Measurements from ENCODE around the gene GNG11. TPM values are rescaled to one million over a fixed set of nuclear protein-coding genes. Genes with fewer than 3 reads are reported as not detected.

The GNG11 gene
- total RNA-seq, 1 donor from 2014 or later, result 0.86 TPM

DNA sequence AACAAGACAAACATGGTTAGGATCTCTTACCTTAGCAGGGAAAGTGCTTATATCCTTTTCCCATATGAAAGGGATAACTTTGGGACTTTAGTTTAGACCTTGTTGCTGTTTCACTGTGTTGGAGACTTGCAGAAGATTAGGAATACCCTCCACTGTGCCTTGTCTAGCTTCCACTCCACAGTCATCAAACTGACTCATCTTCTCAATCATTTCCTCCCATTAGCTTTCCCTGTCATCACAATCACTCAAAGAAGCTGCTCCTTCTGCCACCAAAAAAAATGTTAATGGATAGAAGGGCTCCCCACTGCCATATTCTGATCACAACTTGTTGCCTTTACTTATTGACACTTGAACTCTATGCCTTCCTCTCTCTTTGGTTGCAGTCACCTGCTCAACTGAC is 16.8 kb downstream of the GNG11 start:
- Histone ChIP-seq H3K4me3 (no peak overlapping the region), H2AFZ (replicated peaks) (no peak overlapping the region), H3K4me2 (no peak overlapping the region), H3K27ac (no peak overlapping the region), H3K79me2 (ENCODE audit: low read depth) (no peaks in the 10 kb centered on the region), H3F3A (ENCODE audit: low read depth) (no peaks in the 10 kb centered on the region), H3K9me3 (ENCODE audit: low read depth) (no peaks in the 10 kb centered on the region), H3K9ac (no peak overlapping the region), H3K36me3 (no peaks in the 10 kb centered on the region), H4K20me1 (ENCODE audit: low read depth) (no peaks in the 10 kb centered on the region), H3K4me1 (no peaks in the 10 kb centered on the region), H3K27me3 (no peaks in the 10 kb centered on the region)
- DNase-seq (ENCODE audit: low spot score), result no peak
- Mint-ChIP-seq H3K4me1 (peaks cover 2% of the 10 kb centered on the region), H3K27me3 (ENCODE audit: insufficient read depth, low read depth) (peaks cover 3% of the 10 kb centered on the region), H3K4me3 (no peak overlapping the region), H3K9me3 (peaks cover 6% of the 10 kb centered on the region), H3K27ac (no peak overlapping the region), H3K36me3 (no peaks in the 10 kb centered on the region)
- TF ChIP-seq EZH2 (IDR thresholded peaks at IDR 0.05), result no peak
- TF ChIP-seq EZH2phosphoT487 (IDR thresholded peaks at IDR 0.05), result no peak
- TF ChIP-seq, protein P1, sequence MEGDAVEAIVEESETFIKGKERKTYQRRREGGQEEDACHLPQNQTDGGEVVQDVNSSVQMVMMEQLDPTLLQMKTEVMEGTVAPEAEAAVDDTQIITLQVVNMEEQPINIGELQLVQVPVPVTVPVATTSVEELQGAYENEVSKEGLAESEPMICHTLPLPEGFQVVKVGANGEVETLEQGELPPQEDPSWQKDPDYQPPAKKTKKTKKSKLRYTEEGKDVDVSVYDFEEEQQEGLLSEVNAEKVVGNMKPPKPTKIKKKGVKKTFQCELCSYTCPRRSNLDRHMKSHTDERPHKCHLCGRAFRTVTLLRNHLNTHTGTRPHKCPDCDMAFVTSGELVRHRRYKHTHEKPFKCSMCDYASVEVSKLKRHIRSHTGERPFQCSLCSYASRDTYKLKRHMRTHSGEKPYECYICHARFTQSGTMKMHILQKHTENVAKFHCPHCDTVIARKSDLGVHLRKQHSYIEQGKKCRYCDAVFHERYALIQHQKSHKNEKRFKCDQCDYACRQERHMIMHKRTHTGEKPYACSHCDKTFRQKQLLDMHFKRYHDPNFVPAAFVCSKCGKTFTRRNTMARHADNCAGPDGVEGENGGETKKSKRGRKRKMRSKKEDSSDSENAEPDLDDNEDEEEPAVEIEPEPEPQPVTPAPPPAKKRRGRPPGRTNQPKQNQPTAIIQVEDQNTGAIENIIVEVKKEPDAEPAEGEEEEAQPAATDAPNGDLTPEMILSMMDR (IDR thresholded peaks at IDR 0.05), result no peak

DNA sequence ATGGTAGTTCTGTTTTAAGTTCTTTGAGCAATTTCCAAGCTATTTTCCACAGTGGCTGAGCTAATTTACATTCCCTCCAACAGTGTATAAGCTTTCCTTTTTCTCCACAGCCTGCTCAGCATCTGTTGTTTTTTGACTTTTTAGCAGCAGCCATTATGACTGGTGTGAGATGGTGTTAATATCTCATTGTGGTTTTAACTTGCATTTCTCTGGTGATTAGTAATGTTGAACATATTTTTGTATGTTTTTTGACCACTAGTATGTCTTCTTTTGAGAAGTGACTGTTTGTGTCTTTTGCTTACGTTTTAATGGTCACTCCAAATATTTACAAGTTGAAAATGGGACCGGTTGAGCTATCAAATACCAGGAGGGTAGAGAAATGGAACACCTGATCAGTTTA is 20.4 kb downstream of the GNG11 start:
- Histone ChIP-seq H3K27ac (no peak overlapping the region), H3K4me2 (no peak overlapping the region), H3K9ac (no peak overlapping the region), H3K36me3 (no peaks in the 10 kb centered on the region), H3K9me3 (ENCODE audit: low read depth) (no peaks in the 10 kb centered on the region), H4K20me1 (ENCODE audit: low read depth) (no peaks in the 10 kb centered on the region), H3K4me3 (no peak overlapping the region), H2AFZ (replicated peaks) (no peak overlapping the region), H3F3A (ENCODE audit: low read depth) (no peaks in the 10 kb centered on the region), H3K4me1 (no peaks in the 10 kb centered on the region), H3K27me3 (no peaks in the 10 kb centered on the region), H3K79me2 (ENCODE audit: low read depth) (no peaks in the 10 kb centered on the region)
- Mint-ChIP-seq H3K27ac (no peak overlapping the region), H3K4me1 (peaks cover 2% of the 10 kb centered on the region), H3K4me3 (no peak overlapping the region), H3K27me3 (ENCODE audit: insufficient read depth, low read depth) (peaks cover 3% of the 10 kb centered on the region), H3K9me3 (peaks cover 2% of the 10 kb centered on the region), H3K36me3 (no peaks in the 10 kb centered on the region)
- DNase-seq (ENCODE audit: low spot score), result no peak
- TF ChIP-seq EZH2 (IDR thresholded peaks at IDR 0.05), result no peak
- TF ChIP-seq, protein P1 (IDR thresholded peaks at IDR 0.05), result no peak
- no peak for TF ChIP-seq EZH2phosphoT487 (IDR thresholded peaks at IDR 0.05)

DNA sequence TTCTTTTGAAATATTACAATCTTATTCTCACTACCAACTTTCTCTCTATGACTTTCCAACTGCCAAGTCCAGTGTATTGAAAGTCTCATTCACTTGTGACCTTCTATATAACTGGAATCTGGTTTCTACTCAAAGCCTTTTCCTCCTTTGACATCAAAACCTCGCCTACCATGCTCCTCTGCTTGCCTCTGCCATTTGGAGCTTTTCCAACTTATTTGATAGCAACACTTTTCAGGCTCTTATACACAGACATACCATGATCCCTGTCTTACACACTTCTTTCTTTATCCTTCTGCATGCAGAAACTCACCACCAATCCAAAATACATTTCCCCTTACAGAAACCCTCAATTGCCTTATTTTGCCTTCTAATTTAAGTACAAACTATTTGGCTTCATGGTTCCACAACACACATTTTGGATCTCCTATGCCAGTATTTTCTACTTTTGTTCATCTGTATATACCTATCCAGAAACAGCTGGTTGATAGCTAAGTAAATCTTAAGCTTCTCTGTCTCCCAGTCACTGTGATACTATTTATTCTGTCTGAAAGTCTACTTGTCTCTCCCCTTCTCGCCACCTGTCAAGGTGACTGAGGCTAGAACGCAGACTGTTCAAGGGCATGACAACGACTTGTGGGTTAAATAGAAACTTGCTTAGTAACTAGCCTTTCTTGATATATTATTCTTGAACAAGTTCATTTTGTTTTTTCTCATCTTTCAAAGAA is 22.4 kb downstream of the GNG11 start:
- H3K36me3 Mint-ChIP-seq, result no peaks in the 10 kb centered on the region
- Histone ChIP-seq H3K4me2 (no peak overlapping the region), H3K36me3 (no peaks in the 10 kb centered on the region), H2AFZ (replicated peaks) (no peak overlapping the region), H3F3A (ENCODE audit: low read depth) (no peaks in the 10 kb centered on the region), H3K4me1 (no peaks in the 10 kb centered on the region), H3K9me3 (ENCODE audit: low read depth) (no peaks in the 10 kb centered on the region), H3K9ac (no peak overlapping the region), H4K20me1 (ENCODE audit: low read depth) (no peaks in the 10 kb centered on the region), H3K4me3 (no peak overlapping the region), H3K79me2 (ENCODE audit: low read depth) (no peaks in the 10 kb centered on the region), H3K27me3 (no peaks in the 10 kb centered on the region), H3K27ac (no peak overlapping the region)
- H3K4me1 Mint-ChIP-seq, result peaks cover 2% of the 10 kb centered on the region
- no peak for DNase-seq (ENCODE audit: low spot score)
- TF ChIP-seq, protein P1 (IDR thresholded peaks at IDR 0.05), result no peak
- TF ChIP-seq EZH2phosphoT487 (IDR thresholded peaks at IDR 0.05) (no peak), EZH2 (IDR thresholded peaks at IDR 0.05) (no peak)
- no peak overlapping the region for H3K27ac Mint-ChIP-seq
- H3K9me3 Mint-ChIP-seq, result no peaks in the 10 kb centered on the region
- peaks cover 3% of the 10 kb centered on the region for H3K27me3 Mint-ChIP-seq (ENCODE audit: insufficient read depth, low read depth)
- H3K4me3 Mint-ChIP-seq, result no peak overlapping the region

Measured in neural progenitor cell (in vitro differentiated cells).